ENCODE data around the gene MAK. TPM values are rescaled to one million over a fixed set of nuclear protein-coding genes. Genes with fewer than 3 reads are reported as not detected.

Gene MAK
- total and polyA plus RNA-seq, 4 donors, result 1.0 to 4.6 (median 2.7) TPM

DNA sequence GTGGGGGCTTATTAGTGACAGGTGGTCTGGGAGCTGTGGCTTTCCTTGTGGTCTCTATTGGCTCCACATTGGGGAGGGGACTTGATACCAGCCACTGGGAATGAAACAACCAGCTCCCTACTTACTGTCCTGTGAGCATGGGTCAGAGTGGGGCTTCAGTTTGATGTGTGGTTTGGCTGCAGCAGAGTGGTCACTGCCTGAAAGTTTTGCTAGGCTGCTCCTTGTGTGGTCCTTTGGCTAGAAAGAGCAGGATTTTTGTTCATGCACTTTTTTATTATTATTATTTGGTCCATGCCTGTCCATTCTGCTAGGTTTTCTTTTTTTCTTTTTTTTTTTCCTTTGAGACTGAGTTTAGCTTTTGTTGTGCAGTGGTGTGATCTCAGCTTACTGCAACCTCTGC, 98.3 kb downstream of the MAK start:
- H3K27me3 ChIP-seq (ENCODE audit: control insufficient read depth in 3 of 3, insufficient read depth in 3 of 3, low read length in 2 of 3), result no peaks in the 10 kb centered on the region
- H3K36me3 ChIP-seq (ENCODE audit: control insufficient read depth in 4 of 4, insufficient read depth in 4 of 4, low read length in 4 of 4), result peaks cover 0 to 10% (median 1%) of the 10 kb centered on the region in 4 donors
- DNase-seq (no peak), ATAC-seq (ENCODE audit: insufficient read depth, low FRiP score) (no peak)
- H3K27ac ChIP-seq (ENCODE audit: low read depth in 1 of 2, low read length in 1 of 2), result no peak overlapping the region
- H3K9ac ChIP-seq (ENCODE audit: insufficient read depth in 1 of 2, low read length in 2 of 2), result no peak overlapping the region
- H3K4me1 ChIP-seq (ENCODE audit: control insufficient read depth in 5 of 5, insufficient read depth in 5 of 5, low read length in 5 of 5), result no peaks in the 10 kb centered on the region
- H3K9me3 ChIP-seq (ENCODE audit: control insufficient read depth in 4 of 4, insufficient read depth in 3 of 4, low read length in 3 of 4), result no peaks in the 10 kb centered on the region
- no peak overlapping the region for H3K4me3 ChIP-seq
- TF ChIP-seq, protein P1, sequence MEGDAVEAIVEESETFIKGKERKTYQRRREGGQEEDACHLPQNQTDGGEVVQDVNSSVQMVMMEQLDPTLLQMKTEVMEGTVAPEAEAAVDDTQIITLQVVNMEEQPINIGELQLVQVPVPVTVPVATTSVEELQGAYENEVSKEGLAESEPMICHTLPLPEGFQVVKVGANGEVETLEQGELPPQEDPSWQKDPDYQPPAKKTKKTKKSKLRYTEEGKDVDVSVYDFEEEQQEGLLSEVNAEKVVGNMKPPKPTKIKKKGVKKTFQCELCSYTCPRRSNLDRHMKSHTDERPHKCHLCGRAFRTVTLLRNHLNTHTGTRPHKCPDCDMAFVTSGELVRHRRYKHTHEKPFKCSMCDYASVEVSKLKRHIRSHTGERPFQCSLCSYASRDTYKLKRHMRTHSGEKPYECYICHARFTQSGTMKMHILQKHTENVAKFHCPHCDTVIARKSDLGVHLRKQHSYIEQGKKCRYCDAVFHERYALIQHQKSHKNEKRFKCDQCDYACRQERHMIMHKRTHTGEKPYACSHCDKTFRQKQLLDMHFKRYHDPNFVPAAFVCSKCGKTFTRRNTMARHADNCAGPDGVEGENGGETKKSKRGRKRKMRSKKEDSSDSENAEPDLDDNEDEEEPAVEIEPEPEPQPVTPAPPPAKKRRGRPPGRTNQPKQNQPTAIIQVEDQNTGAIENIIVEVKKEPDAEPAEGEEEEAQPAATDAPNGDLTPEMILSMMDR (IDR thresholded peaks at IDR 0.05; ENCODE audit: control extremely low read depth, extremely low read depth), result no peak

- Histone ChIP-seq H3K36me3 (ENCODE audit: control insufficient read depth in 4 of 4, insufficient read depth in 4 of 4, low read length in 4 of 4) (peaks cover 8 to 13% (median 8%) of the 10 kb centered on the region in 4 donors), H3K4me3 (no peak overlapping the region), H3K27me3 (ENCODE audit: control insufficient read depth in 3 of 3, insufficient read depth in 3 of 3, low read length in 2 of 3) (no peaks in the 10 kb centered on the region), H3K9me3 (ENCODE audit: control insufficient read depth in 4 of 4, insufficient read depth in 3 of 4, low read length in 3 of 4) (no peaks in the 10 kb centered on the region), H3K27ac (ENCODE audit: low read depth in 1 of 2, low read length in 1 of 2) (no peak overlapping the region), H3K9ac (ENCODE audit: insufficient read depth in 1 of 2, low read length in 2 of 2) (no peak overlapping the region), H3K4me1 (ENCODE audit: control insufficient read depth in 5 of 5, insufficient read depth in 5 of 5, low read length in 5 of 5) (no peaks in the 10 kb centered on the region)
- WGBS, 2 donors, result 85 to 90% methylated on average over 2 of the region's 2 CpGs
- DNase-seq (no peak), ATAC-seq (ENCODE audit: insufficient read depth, low FRiP score) (no peak)
- TF ChIP-seq, protein P1 (IDR thresholded peaks at IDR 0.05; ENCODE audit: control extremely low read depth, extremely low read depth), result no peak
These were observed 101.6 kb downstream of the MAK start for GRCh38 chr6:10736731-10737130.

DNA sequence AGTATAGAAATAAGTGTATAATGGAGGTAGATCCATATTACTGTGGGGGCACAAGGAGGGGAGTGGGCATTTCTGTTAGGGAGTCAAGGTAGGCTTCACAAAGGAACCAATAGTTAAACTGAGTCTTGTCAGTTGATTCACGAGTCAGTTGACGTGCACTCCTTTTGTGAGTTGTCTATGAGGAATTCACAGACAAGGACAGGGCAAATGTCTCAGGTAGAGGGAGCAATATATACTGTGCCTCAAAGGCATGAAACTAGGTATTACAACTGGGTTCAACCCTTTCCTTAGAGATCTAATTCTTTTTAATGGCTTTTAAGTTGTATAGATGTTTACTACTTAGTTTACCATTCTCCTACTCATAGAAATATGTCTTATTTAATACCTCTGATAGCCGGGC, 104.5 kb downstream of the MAK start:
- ATAC-seq (ENCODE audit: insufficient read depth, low FRiP score) (no peak), DNase-seq (no peak)
- Histone ChIP-seq H3K9ac (ENCODE audit: insufficient read depth in 1 of 2, low read length in 2 of 2) (no peak overlapping the region), H3K9me3 (ENCODE audit: control insufficient read depth in 4 of 4, insufficient read depth in 3 of 4, low read length in 3 of 4) (no peaks in the 10 kb centered on the region), H3K27ac (ENCODE audit: low read depth in 1 of 2, low read length in 1 of 2) (no peak overlapping the region), H3K4me3 (no peak overlapping the region), H3K4me1 (ENCODE audit: control insufficient read depth in 5 of 5, insufficient read depth in 5 of 5, low read length in 5 of 5) (no peaks in the 10 kb centered on the region), H3K27me3 (ENCODE audit: control insufficient read depth in 3 of 3, insufficient read depth in 3 of 3, low read length in 2 of 3) (no peaks in the 10 kb centered on the region), H3K36me3 (ENCODE audit: control insufficient read depth in 4 of 4, insufficient read depth in 4 of 4, low read length in 4 of 4) (peaks cover 8 to 16% (median 11%) of the 10 kb centered on the region in 4 donors)
- WGBS, 2 donors, result 96% methylated on average over 3 of the region's 3 CpGs
- TF ChIP-seq, protein P1 (IDR thresholded peaks at IDR 0.05; ENCODE audit: control extremely low read depth, extremely low read depth), result no peak

DNA sequence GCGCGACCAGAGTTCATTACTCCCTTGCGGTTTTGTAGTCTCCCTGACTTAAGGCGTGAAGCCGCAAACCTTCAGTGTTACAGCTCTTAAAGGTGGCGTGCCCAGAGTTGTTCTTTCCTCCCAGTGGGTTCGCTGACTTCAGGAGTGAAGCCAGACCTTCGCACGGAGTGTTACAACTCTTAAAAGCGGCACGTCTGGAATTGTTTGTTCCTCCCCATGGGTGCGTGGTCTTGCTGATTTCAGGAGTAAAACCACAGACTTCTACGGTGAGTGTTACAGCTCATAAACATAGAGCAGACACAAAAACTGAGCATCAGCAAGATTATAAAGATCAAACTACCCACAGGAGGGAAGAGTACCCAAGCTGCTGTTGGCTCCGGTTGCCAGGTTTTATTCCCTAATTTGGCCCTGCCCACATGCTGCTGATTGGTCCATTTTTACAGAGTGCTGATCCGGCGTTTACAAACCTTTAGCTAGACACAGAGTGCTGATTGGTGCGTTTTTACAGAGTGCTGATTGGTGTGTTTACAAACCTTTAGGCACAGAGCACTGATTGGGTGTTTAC, 105.1 kb downstream of the MAK start:
- no peak overlapping the region for H3K9ac ChIP-seq (ENCODE audit: insufficient read depth in 1 of 2, low read length in 2 of 2)
- DNase-seq (no peak), ATAC-seq (ENCODE audit: insufficient read depth, low FRiP score) (no peak)
- no peak overlapping the region for H3K4me3 ChIP-seq
- H3K9me3 ChIP-seq (ENCODE audit: control insufficient read depth in 4 of 4, insufficient read depth in 3 of 4, low read length in 3 of 4), result no peaks in the 10 kb centered on the region
- no peaks in the 10 kb centered on the region for H3K27me3 ChIP-seq (ENCODE audit: control insufficient read depth in 3 of 3, insufficient read depth in 3 of 3, low read length in 2 of 3)
- H3K4me1 ChIP-seq (ENCODE audit: control insufficient read depth in 5 of 5, insufficient read depth in 5 of 5, low read length in 5 of 5), result no peaks in the 10 kb centered on the region
- H3K36me3 ChIP-seq (ENCODE audit: control insufficient read depth in 4 of 4, insufficient read depth in 4 of 4, low read length in 4 of 4), result peaks cover 8 to 19% (median 12%) of the 10 kb centered on the region in 4 donors
- TF ChIP-seq, protein P1 (IDR thresholded peaks at IDR 0.05; ENCODE audit: control extremely low read depth, extremely low read depth), result no peak
- WGBS, 2 donors, result 94 to 95% methylated on average over 17 of the region's 17 CpGs
- H3K27ac ChIP-seq (ENCODE audit: low read depth in 1 of 2, low read length in 1 of 2), result no peak overlapping the region
